T-helper 9 cell (primary cell): ENCODE data around the gene IRS1.

ENCODE experiments used
- DNase-seq: peaks from one replicate; pipeline ENCODE4 v3.0.0-alpha.2; 2020

Gene IRS1

DNA sequence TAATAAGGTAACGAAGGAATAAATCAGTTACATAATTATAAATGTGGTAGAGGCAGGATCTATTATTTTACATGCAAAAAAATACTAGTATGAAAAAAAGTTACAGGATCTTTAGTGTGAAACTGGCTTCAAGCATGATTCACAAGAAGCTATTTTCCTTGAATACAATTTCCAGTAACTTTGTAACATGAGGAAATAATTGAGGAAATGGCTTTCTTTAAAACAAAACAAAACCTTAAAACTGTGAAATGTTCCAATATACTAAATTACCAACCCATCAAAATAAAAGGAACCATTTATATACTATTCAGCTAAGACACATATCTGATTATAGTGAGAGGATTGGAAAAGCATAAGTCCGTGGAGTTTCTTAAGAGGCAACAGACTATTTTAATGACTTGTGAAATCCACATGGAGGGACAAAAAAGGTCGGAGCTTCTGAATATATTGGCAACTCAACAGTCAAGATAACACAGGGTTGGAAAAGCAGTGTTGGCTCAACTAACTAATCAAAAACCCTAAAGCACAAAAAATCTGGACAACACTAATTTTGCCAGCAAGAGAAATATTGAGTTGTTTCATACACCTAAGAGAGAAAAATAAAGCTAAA is 10.6 kb downstream of the IRS1 start:
- DNase-seq, result no peak

DNA sequence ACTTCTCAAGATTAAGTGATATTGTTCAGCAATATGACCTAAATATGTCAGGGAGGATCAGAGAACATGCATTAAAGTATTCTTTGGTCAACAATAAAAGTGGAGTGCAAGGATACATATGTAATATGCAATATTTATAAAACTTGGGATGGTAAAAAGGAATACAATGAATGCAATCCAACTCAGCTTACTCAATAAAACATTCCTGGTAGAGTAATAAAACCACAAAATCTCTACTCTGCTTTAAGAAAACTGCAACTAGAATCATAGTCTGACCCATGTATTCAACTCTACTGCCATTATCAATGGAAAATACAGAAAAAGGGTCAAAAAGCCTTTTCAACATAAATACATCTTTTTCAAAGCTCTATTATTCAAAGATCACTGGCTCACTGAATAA is 11.6 kb downstream of the IRS1 start:
- no peak for DNase-seq

- DNase-seq, result no peak
Observed at GRCh38 chr2:226783885-226784284, 15.7 kb downstream of the IRS1 start.

DNA sequence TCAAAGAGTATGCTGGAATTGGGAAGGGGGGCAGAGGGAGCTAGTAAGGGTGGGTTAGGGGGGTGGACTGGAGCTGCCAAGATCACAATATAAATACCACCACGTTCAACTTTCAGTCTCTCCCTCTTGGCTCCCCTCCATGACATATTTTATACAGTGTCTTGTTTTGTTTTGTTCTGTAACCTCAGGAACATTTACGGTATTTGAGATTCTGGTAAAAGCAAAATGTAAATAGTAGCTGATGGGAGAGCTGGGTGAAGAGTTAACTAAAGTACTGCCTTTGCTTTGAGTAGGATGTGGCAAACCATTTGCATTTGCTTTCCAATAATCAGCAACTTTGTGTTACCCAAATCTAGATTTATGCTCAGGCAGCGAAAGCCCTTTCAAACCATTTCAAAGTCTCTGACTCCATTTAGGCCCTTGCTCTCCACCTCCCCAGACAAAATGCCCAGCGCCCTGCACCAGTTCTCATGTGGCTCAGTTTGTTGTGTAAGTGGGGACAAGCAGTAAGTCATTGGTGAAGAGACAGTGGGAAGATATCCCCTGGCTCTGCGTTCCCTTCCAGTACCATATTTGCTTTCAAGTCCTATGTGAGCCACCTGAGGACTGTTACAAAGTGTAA is 17.4 kb downstream of the IRS1 start:
- DNase-seq, result no peak

DNA sequence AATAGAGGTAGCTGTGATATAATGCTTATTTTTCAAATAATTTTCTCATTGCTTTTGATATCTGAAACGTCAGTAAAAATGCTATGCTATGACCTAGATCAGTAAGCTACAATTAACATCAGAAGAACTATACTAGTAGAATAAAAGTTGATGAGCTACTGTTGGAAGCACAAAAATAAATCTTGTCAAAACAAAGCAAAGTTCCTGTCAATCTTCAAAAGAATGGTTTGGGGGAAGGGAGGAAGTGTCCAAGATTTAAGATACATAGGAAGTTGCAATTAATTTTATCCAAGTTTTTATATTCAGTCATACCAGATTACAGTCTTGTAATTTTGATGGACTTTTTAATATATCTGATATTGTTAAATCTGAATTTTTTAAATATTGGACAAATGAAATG is 19.2 kb downstream of the IRS1 start:
- no peak for DNase-seq

DNA sequence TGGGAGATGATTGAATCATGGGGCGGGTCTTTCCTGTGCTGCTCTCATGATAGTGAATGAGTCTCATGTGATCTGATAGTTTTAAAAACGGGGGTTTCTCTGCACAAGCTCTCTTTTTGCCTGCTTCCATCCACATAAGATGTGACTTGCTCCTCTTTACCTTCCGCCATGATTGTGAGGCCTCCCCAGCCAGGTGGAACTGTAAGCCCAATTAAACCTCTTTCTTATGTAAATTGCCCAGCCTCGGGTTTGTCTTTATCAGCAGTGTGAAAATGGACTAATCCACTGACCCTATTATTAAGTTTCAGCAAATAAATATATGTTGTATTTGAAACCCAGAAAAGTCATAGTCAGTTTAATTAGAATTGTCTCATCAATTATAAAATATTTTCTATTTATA is 22.0 kb downstream of the IRS1 start:
- DNase-seq, result no peak

- DNase-seq, result no peak
Observed at GRCh38 chr2:226776104-226776503, 23.5 kb downstream of the IRS1 start.

GRCh38 chr2:226775032-226775509 is 24.5 kb downstream of the IRS1 start:
- no peak for DNase-seq

GRCh38 chr2:226773291-226773690 is 26.3 kb downstream of the IRS1 start:
- no peak for DNase-seq

- DNase-seq, result no peak
Observed at GRCh38 chr2:226772389-226773179, 27.0 kb downstream of the IRS1 start.

DNA sequence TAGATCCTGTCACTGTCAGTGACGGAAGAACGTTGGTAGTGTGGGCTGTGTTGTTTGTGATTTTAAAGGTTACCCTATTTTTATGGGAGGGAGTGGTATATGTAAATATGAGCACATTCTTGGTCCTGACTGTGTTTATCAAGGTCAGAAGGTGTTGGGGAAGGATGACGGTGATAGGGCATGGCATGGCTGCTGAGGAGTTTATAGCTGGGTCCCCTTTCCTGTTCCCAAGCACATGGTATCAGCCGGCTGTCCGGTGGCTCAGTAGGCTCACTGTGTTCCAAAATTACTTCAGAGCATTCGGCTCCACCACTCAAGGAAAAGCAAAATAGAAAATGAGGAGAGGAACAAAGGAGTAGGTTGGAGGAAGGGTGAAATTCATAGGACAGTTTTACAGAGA is 28.6 kb downstream of the IRS1 start:
- no peak for DNase-seq

DNA sequence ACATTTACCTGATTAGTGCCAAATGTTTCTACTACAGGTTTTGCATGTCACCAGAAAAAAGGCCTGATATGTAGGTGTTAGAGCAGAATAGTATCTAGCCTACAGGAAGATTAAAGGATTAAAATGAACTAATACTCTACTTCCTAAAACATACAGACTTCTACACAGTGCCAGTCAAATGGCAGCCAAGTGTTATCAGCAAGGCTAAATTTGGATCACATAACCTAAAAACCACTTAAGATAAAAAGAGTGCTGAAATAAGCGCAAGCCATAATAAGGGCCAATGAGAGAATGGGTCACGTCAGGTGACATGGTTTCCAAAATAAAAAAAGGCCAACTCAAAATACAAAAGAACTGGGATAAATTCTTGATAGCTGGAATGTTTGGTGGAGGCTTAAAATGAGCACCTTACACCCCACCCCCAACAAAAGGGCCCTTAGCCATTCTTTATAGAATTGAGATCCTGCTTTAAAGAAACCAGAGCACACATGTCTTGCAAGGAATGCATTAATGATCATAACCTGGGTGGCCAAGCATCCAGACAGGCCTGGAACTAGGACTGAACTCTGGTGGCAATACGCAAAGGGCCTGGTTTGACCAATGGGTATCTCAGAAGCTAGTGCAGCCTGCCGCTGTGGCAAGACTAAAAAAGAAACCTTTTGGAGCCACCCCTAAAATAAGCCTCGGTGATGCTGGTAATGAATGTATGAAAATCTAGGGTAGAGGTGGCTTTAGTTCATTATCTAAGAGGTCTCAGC is 32.4 kb downstream of the IRS1 start:
- DNase-seq, result no peak

- DNase-seq, result no peak
Observed at GRCh38 chr2:226766352-226767055, 33.1 kb downstream of the IRS1 start.

- DNase-seq, result no peak
Observed at GRCh38 chr2:226763320-226763719, 36.3 kb downstream of the IRS1 start.

- DNase-seq, result no peak
Observed at GRCh38 chr2:226761195-226761583, 38.4 kb downstream of the IRS1 start.

- DNase-seq, result no peak
Observed at GRCh38 chr2:226760412-226761194, 39.0 kb downstream of the IRS1 start.

GRCh38 chr2:226759768-226760167 is 39.9 kb downstream of the IRS1 start:
- DNase-seq, result no peak

- no peak for DNase-seq
Observed at GRCh38 chr2:226758921-226759640, 40.5 kb downstream of the IRS1 start.

DNA sequence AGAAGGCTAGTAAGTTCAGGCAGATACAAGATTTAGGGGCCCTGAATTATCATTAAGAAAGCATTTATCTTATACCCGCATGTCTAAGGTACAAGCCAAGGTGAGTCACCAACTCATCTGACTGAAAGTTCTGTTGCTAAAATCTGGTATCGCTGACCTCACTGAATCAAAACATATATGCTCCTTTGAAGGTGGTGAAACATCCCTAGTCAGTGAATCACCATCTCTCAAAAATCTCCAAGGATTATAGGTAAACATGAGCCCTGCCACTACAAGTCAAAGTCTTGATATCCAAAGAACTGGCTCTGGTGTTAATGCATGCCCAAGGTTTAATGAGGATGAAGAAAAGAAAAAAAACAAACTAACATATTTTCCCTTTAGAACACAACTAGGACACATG is 43.5 kb downstream of the IRS1 start:
- no peak for DNase-seq

DNA sequence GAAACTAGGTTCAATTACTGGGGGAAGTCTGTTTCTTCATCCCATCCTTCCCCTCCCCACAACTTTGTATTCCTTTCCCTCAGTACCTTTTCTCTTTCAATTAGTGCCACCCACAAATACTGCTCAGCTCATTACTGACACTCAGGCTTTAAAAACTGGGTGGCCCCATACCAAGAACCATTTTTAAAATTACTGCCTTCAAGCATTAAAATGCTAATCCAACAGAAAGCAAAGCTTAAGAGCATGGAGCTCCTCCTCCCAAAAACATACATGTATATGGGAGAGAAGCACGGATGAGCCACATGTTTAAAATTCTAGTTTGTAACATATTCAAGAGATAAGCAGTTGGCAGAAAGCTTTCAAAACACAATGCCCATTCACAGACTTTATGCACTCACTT is 44.0 kb downstream of the IRS1 start:
- DNase-seq, result no peak
